Smooth muscle cell (in vitro differentiated cells): ENCODE measurements around the gene MRPL57. TPM values are rescaled to one million over a fixed set of nuclear protein-coding genes. Genes with fewer than 3 reads are reported as not detected.
"Not testable (repeated sequence)": the region's sequence is repeated elsewhere in the genome, so short reads cannot be mapped to it uniquely, and the experiment has no call there.

Source experiments
- DNase-seq: peaks from one replicate; lab custom pipeline; 2025; ENCODE audit not compliant: unreplicated experiment; lab: John Stamatoyannopoulos, UW
- H2AFZ ChIP-seq: fragments of 200-600 bp; sonication (generic); 2 replicates; pipeline ENCODE4 v1.6.0; 2016; ENCODE audit warnings: antibody characterized with exemption, low read depth, mild to moderate bottlenecking
- H3F3A ChIP-seq: fragments of 200-600 bp; sonication (generic); 2 replicates; pipeline ENCODE4 v1.6.0; 2017; ENCODE audit warnings: antibody characterized with exemption, low read depth
- H3K27ac ChIP-seq: fragments of 200-600 bp; sonication (generic); 2 replicates; pipeline ENCODE4 v1.5.1; 2016; ENCODE audit warnings: low read depth, mild to moderate bottlenecking
- H3K27me3 ChIP-seq: fragments of 200-600 bp; sonication (generic); 2 replicates; pipeline ENCODE4 v1.6.1; 2016; ENCODE audit warnings: low read depth, mild to moderate bottlenecking
- H3K36me3 ChIP-seq: fragments of 200-600 bp; sonication (generic); 2 replicates; pipeline ENCODE4 v1.5.1; 2016; ENCODE audit warnings: low read depth
- H3K4me1 ChIP-seq: fragments of 200-600 bp; sonication (generic); 2 replicates; pipeline ENCODE4 v1.5.1; 2016; ENCODE audit warnings: low read depth
- H3K4me2 ChIP-seq: fragments of 200-600 bp; sonication (generic); 2 replicates; pipeline ENCODE4 v1.6.0; 2016; ENCODE audit warnings: mild to moderate bottlenecking
- H3K4me3 ChIP-seq: fragments of 200-600 bp; sonication (generic); 2 replicates; pipeline ENCODE4 v1.5.1; 2016; ENCODE audit warnings: mild to moderate bottlenecking
- H3K79me2 ChIP-seq: fragments of 200-600 bp; sonication (generic); 2 replicates; pipeline ENCODE4 v1.6.0; 2016; ENCODE audit warnings: low read depth, mild to moderate bottlenecking
- H3K9ac ChIP-seq: fragments of 200-600 bp; sonication (generic); 2 replicates; pipeline ENCODE4 v1.6.0; 2016; ENCODE audit warnings: low read depth
- H3K9me3 ChIP-seq: fragments of 200-600 bp; sonication (generic); replicated peaks from 2 replicates; pipeline ENCODE4 v1.5.1; 2016; ENCODE audit warnings: low read depth
- H4K20me1 ChIP-seq: fragments of 200-600 bp; sonication (generic); 2 replicates; pipeline ENCODE4 v1.6.0; 2016; ENCODE audit warnings: low read depth
- WGBS: methylation state at CpG from one replicate; pipeline ENCODE4 v1.1.7; 2016; ENCODE audit warnings: low lambda C conversion rate; 5-methylcytosine and 5-hydroxymethylcytosine counted together
- polyA plus RNA-seq: library from polyadenylated mRNA; unstranded; fragments of >200 nt; fragmentation: Nextera tagmentation; extraction: Ambion mirVana; gene quantifications from 2 replicates; pipeline ENCODE4 v1.2.1, GENCODE V29; 2016
- total RNA-seq: library from RNA; depleted of rRNA; stranded (reverse); fragments of >200 nt; gene quantifications from 2 replicates; pipeline ENCODE4 v1.2.3, GENCODE V29; 2014
- TF ChIP-seq, protein P1 (sequence below): fragments of 200-600 bp; sonication (generic); IDR thresholded peaks from 2 replicates; pipeline ENCODE4 v1.5.1; 2017; ENCODE audit warnings: borderline replicate concordance, mild to moderate bottlenecking, antibody characterized with exemption; ENCODE audit not compliant: insufficient read depth, poor library complexity, severe bottlenecking

The MRPL57 gene
- total and polyA plus RNA-seq, 2 experiments from 2014 or later: 18.6 to 31.0 TPM

DNA sequence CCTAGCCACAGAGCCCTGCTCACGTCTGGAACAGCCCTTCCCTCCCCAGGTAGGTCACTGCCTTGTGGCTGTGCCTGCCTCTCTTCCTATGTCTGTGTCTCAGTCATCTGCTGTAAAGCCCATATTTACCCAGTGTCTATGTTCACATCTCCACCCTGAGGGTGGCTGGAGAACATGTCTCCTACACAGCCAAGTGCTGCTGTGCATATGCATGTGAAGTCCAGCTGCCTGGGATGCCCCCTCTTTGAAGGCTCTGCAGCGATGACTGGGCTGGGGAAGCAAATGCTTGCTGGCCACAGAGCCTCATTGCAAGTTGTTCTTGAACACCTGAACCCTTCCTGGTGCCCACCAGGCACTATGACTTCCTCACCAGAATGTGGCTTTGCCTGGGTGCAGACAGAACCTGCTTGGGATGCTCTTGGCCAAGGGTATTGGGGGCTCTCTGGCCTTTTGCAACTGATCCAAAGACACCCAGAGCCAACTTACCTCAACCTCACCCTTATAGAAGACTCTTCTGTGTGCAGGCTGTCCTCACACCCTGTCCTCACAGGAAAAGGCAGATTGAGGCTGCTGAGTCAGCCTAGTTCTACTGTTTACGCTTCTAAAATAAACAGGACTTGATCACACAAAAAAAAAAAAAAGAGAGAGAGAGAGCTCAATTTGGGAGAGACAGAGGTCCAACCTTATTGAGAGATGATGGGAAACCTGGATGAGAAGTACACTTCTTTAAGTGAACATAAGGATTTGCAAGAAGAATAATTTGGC is 26.5 kb downstream of the MRPL57 start:
- TF ChIP-seq, protein P1, sequence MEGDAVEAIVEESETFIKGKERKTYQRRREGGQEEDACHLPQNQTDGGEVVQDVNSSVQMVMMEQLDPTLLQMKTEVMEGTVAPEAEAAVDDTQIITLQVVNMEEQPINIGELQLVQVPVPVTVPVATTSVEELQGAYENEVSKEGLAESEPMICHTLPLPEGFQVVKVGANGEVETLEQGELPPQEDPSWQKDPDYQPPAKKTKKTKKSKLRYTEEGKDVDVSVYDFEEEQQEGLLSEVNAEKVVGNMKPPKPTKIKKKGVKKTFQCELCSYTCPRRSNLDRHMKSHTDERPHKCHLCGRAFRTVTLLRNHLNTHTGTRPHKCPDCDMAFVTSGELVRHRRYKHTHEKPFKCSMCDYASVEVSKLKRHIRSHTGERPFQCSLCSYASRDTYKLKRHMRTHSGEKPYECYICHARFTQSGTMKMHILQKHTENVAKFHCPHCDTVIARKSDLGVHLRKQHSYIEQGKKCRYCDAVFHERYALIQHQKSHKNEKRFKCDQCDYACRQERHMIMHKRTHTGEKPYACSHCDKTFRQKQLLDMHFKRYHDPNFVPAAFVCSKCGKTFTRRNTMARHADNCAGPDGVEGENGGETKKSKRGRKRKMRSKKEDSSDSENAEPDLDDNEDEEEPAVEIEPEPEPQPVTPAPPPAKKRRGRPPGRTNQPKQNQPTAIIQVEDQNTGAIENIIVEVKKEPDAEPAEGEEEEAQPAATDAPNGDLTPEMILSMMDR: no peak
- 83% methylated on average over 3 of the region's 3 CpGs for WGBS
- Histone ChIP-seq H3K9ac (no peak overlapping the region), H3K36me3 (no peaks in the 10 kb centered on the region), H4K20me1 (no peaks in the 10 kb centered on the region), H3K4me1 (no peaks in the 10 kb centered on the region), H3K27ac (no peak overlapping the region), H3K4me2 (no peak overlapping the region), H3K79me2 (no peaks in the 10 kb centered on the region), H2AFZ (no peak overlapping the region), H3K27me3 (no peaks in the 10 kb centered on the region), H3F3A (no peaks in the 10 kb centered on the region), H3K4me3 (no peak overlapping the region), H3K9me3 (no peaks in the 10 kb centered on the region)
- DNase-seq: no peak

DNA sequence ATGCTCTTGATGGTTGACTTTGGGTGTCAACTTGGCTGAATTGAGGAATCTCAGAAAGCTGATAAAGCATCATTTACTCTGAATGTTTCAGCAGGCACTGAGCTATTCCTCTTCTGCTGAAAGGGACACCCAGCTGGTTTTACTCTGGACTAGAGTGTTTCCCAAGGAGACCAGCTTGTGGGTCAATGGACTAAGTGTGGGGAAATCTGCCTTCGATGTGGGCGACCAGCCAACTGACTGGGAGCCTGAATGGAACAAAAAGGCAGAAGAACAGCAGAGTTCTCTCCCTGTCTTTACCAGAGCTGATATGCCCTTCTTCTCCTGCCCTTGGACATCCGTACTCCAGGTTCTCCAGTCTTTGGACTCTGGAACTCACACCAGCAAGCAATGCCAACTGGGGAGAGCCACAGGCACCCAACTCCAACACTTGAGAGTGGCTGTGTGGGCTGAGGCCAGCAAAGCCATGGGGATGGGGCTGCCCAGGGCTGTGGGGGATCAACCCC is 32.2 kb downstream of the MRPL57 start:
- H3K4me1 ChIP-seq: no peaks in the 10 kb centered on the region
- no peaks in the 10 kb centered on the region for H3K36me3 ChIP-seq
- H3K79me2 ChIP-seq: no peaks in the 10 kb centered on the region
- no peaks in the 10 kb centered on the region for H3K9me3 ChIP-seq
- H3F3A ChIP-seq: no peaks in the 10 kb centered on the region
- H2AFZ ChIP-seq: no peak overlapping the region
- no peak overlapping the region for H3K27ac ChIP-seq
- no peaks in the 10 kb centered on the region for H4K20me1 ChIP-seq
- 93% methylated on average over 3 of the region's 3 CpGs for WGBS
- DNase-seq: no peak
- no peak overlapping the region for H3K9ac ChIP-seq
- H3K27me3 ChIP-seq: no peaks in the 10 kb centered on the region
- TF ChIP-seq, protein P1: no peak
- H3K4me3 ChIP-seq: no peak overlapping the region
- H3K4me2 ChIP-seq: no peak overlapping the region

DNA sequence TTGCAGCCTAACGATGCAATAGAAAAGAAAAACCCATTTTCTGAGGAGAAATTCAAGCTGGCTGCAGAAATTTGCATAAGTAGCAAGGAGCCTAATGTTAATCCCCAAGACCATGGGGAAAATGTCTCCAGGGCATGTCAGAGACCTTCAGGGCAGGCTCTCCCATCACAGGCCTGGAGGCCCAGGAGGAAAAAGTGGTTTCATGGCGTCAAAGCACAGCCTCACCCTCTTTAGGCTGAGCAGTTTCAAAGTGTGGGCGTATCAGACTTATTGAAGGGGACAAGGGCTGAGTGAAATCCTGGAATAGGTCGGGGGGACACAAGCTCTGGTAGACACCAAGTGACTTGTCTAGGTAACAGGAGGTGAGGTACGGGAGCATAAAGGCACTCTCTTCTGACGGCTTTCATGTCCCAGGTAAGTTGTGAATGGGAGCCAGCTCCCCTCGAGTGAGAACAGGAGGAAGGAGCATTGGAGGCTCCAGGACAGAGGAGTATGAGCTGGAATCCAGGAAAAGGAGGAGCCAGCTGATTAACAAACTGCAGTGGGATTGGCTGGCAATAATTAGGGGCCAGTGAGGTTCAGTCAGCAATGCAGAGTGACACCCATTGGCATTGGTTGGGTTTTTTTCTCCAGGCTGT is 35.8 kb downstream of the MRPL57 start:
- no peaks in the 10 kb centered on the region for H3K4me1 ChIP-seq
- 85% methylated on average over 7 of the region's 7 CpGs for WGBS
- no peaks in the 10 kb centered on the region for H3K79me2 ChIP-seq
- no peaks in the 10 kb centered on the region for H4K20me1 ChIP-seq
- no peaks in the 10 kb centered on the region for H3K36me3 ChIP-seq
- H3K9me3 ChIP-seq: no peaks in the 10 kb centered on the region
- H3K27ac ChIP-seq: no peak overlapping the region
- DNase-seq: no peak
- no peak overlapping the region for H3K9ac ChIP-seq
- H2AFZ ChIP-seq: no peak overlapping the region
- H3K4me2 ChIP-seq: no peak overlapping the region
- no peaks in the 10 kb centered on the region for H3F3A ChIP-seq
- no peak overlapping the region for H3K4me3 ChIP-seq
- no peaks in the 10 kb centered on the region for H3K27me3 ChIP-seq
- TF ChIP-seq, protein P1: no peak

DNA sequence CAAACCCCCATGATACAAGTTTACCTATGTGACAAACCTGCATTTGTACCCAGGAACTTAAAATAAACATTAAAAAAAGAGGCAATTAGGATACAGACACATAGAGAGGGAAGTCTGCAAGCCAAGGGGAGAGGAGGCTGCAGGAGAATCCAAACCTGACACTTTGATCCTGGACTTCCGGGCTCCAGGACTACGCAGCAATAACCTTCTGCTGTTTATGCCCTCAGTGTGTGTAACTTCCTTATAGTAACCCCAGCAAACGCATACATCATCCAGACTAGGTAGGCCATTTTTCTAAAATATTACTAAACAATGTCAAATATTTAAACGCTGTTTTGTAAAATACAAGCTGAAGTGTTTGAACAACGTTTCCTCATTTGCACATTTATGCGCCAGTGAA is 39.0 kb downstream of the MRPL57 start:
- H3K9me3 ChIP-seq, H3K27me3 ChIP-seq, H3K79me2 ChIP-seq, H3K36me3 ChIP-seq, DNase-seq, H3K4me2 ChIP-seq, H4K20me1 ChIP-seq, H3K4me1 ChIP-seq, H3K27ac ChIP-seq, H3F3A ChIP-seq, H3K4me3 ChIP-seq, H2AFZ ChIP-seq, H3K9ac ChIP-seq: not testable (repeated sequence)
- 93% methylated on average over 6 of the region's 6 CpGs for WGBS
